Measurements from ENCODE around the gene ZDHHC7. TPM values are rescaled to one million over a fixed set of nuclear protein-coding genes. Genes with fewer than 3 reads are reported as not detected.
"Not testable (repeated sequence)": the region's sequence is repeated elsewhere in the genome, so short reads cannot be mapped to it uniquely, and the experiment has no call there.

Gene ZDHHC7
- polyA plus RNA-seq (ENCODE audit: insufficient read length): 31.5 TPM

GRCh38 chr16:85010931-85011845, at the start of gene ZDHHC7:
Gene ZDHHC7, minus strand, starts transcription at chr16:85011535. Its CDS starts 20,917 bp downstream, at chr16:84990618.
- DNase-seq (ENCODE audit: low read depth): peak; percentile 67

- DNase-seq (ENCODE audit: low read depth): no peak
Measured at GRCh38 chr16:85058909-85059308, 47.6 kb upstream of the ZDHHC7 start.

- no peak for DNase-seq (ENCODE audit: low read depth)
Measured at GRCh38 chr16:85057948-85058347, 46.6 kb upstream of the ZDHHC7 start.

GRCh38 chr16:85057212-85057889, 46.0 kb upstream of the ZDHHC7 start:
- DNase-seq (ENCODE audit: low read depth): no peak

GRCh38 chr16:85056211-85056748, 44.9 kb upstream of the ZDHHC7 start:
- no peak for DNase-seq (ENCODE audit: low read depth)

GRCh38 chr16:85055493-85056210, 44.3 kb upstream of the ZDHHC7 start:
- peak; percentile 43 for DNase-seq (ENCODE audit: low read depth)

- no peak for DNase-seq (ENCODE audit: low read depth)
Measured at GRCh38 chr16:85054948-85055492, 43.7 kb upstream of the ZDHHC7 start.

- not testable (repeated sequence) for DNase-seq (ENCODE audit: low read depth)
Measured at GRCh38 chr16:85054321-85054720, 43.0 kb upstream of the ZDHHC7 start.

- no peak for DNase-seq (ENCODE audit: low read depth)
Measured at GRCh38 chr16:85052536-85052935, 41.2 kb upstream of the ZDHHC7 start.

GRCh38 chr16:85051683-85052082, 40.3 kb upstream of the ZDHHC7 start:
- DNase-seq (ENCODE audit: low read depth): no peak

GRCh38 chr16:85051067-85051581, 39.8 kb upstream of the ZDHHC7 start:
- DNase-seq (ENCODE audit: low read depth): no peak

GRCh38 chr16:85049706-85050305, 38.5 kb upstream of the ZDHHC7 start:
- no peak for DNase-seq (ENCODE audit: low read depth)

GRCh38 chr16:85048921-85049562, 37.7 kb upstream of the ZDHHC7 start:
- DNase-seq (ENCODE audit: low read depth): no peak

GRCh38 chr16:85047867-85048455, 36.6 kb upstream of the ZDHHC7 start:
- DNase-seq (ENCODE audit: low read depth): no peak

GRCh38 chr16:85046931-85047866, 35.9 kb upstream of the ZDHHC7 start:
- DNase-seq (ENCODE audit: low read depth): no peak

GRCh38 chr16:85046472-85046916, 35.2 kb upstream of the ZDHHC7 start:
- DNase-seq (ENCODE audit: low read depth): no peak

GRCh38 chr16:85045641-85046471, 34.5 kb upstream of the ZDHHC7 start:
- no peak for DNase-seq (ENCODE audit: low read depth)

GRCh38 chr16:85045077-85045476, 33.7 kb upstream of the ZDHHC7 start:
- no peak for DNase-seq (ENCODE audit: low read depth)
